Peyer's patch (tissue), 4 donors: ENCODE data around the gene KSR2.

Experiments
- POLR2A ChIP-seq, 2 donors: fragments of 450-650 bp; IDR thresholded peaks; one replicate each; pipeline ENCODE4 v1.5.1; 2017; ENCODE audit warnings: antibody characterized with exemption in 2 of 2, mild to moderate bottlenecking in 2 of 2, moderate library complexity in 2 of 2
- TF ChIP-seq, protein P1 (sequence below), 6 experiments: fragments of 450-650 bp in 4 of 6; fragments of 200-600 bp in 2 of 6; sonication (generic) in 1 of 6; IDR thresholded peaks; one replicate each; pipeline ENCODE4 v1.5.1; 2017 to 2019; ENCODE audit warnings: antibody characterized with exemption in 6 of 6, mild to moderate bottlenecking in 3 of 6, moderate library complexity in 1 of 6

DNA sequence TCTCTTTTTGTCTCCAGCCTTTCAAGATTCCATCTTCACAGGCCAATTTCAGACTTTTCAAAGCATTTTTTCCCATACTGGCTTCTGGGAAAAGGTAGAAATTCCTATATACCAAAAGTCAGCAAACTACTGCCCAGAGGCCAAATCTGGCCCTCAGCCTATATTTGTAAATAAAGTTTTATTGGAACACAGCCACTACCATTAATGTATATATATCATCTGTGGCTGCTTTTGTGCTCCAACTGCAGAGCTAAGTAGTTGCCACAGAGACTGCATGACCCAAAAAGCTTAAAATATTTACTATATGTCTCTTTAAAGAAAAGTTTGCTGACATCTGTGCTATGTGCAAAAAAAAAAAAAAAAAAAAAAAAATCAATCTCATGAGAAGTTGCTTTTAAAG is 76.3 kb downstream of the KSR2 start:
- TF ChIP-seq, protein P1, sequence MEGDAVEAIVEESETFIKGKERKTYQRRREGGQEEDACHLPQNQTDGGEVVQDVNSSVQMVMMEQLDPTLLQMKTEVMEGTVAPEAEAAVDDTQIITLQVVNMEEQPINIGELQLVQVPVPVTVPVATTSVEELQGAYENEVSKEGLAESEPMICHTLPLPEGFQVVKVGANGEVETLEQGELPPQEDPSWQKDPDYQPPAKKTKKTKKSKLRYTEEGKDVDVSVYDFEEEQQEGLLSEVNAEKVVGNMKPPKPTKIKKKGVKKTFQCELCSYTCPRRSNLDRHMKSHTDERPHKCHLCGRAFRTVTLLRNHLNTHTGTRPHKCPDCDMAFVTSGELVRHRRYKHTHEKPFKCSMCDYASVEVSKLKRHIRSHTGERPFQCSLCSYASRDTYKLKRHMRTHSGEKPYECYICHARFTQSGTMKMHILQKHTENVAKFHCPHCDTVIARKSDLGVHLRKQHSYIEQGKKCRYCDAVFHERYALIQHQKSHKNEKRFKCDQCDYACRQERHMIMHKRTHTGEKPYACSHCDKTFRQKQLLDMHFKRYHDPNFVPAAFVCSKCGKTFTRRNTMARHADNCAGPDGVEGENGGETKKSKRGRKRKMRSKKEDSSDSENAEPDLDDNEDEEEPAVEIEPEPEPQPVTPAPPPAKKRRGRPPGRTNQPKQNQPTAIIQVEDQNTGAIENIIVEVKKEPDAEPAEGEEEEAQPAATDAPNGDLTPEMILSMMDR (IDR thresholded peaks at IDR 0.05) = no peak
- no peak for TF ChIP-seq POLR2A (IDR thresholded peaks at IDR 0.05)
